Omental fat pad (tissue), 4 donors: ENCODE measurements around the gene ZNF664. TPM values are rescaled to one million over a fixed set of nuclear protein-coding genes. Genes with fewer than 3 reads are reported as not detected.

Experiments
- ATAC-seq: fragments of 150-250 bp; one replicate; pipeline ENCODE4 v1.9.1; 2016; ENCODE audit warnings: mild to moderate bottlenecking, moderate library complexity; ENCODE audit not compliant: low FRiP score
- DNase-seq: peaks from one replicate; pipeline ENCODE4 v3.0.0-alpha.2; 2019; ENCODE audit warnings: low spot score
- total RNA-seq, 4 donors: library from RNA; depleted of rRNA; stranded (reverse); fragments of >200 nt; gene quantifications; one replicate each; pipeline ENCODE4 v1.1.0, GENCODE V29; 2016
- TF ChIP-seq, protein P1 (sequence below), 3 donors: fragments of 450-650 bp; IDR thresholded peaks; one replicate each; pipeline ENCODE4 v1.5.1; 2016 to 2017; ENCODE audit warnings: antibody characterized with exemption in 3 of 3, mild to moderate bottlenecking in 3 of 3, moderate library complexity in 2 of 3

Gene ZNF664
- total RNA-seq, 4 donors from 2014 or later, result 61.8 to 96.0 (median 71.5) TPM

DNA sequence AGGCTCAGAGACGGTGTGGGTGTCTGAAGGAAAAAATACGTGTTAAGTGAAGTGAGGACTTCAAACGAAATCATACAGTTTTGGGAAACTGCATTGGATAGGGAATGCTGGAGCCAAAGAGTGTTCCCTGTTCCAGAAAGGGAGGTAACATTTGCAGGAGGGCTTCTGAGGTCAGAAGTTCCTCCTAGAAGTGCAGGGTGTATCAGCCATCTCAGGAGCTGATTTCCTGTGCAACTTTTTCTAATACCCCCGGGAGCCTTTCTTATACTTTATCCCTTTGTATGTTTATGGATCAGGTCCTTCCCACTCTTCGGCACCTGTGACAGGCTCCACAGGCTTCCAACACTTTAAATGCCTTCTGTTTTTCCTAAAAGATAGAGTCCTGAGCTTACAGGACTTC is 24.9 kb downstream of the ZNF664 start:
- TF ChIP-seq, protein P1, sequence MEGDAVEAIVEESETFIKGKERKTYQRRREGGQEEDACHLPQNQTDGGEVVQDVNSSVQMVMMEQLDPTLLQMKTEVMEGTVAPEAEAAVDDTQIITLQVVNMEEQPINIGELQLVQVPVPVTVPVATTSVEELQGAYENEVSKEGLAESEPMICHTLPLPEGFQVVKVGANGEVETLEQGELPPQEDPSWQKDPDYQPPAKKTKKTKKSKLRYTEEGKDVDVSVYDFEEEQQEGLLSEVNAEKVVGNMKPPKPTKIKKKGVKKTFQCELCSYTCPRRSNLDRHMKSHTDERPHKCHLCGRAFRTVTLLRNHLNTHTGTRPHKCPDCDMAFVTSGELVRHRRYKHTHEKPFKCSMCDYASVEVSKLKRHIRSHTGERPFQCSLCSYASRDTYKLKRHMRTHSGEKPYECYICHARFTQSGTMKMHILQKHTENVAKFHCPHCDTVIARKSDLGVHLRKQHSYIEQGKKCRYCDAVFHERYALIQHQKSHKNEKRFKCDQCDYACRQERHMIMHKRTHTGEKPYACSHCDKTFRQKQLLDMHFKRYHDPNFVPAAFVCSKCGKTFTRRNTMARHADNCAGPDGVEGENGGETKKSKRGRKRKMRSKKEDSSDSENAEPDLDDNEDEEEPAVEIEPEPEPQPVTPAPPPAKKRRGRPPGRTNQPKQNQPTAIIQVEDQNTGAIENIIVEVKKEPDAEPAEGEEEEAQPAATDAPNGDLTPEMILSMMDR (IDR thresholded peaks at IDR 0.05), result no peak
- ATAC-seq (no peak), DNase-seq (no peak)

DNA sequence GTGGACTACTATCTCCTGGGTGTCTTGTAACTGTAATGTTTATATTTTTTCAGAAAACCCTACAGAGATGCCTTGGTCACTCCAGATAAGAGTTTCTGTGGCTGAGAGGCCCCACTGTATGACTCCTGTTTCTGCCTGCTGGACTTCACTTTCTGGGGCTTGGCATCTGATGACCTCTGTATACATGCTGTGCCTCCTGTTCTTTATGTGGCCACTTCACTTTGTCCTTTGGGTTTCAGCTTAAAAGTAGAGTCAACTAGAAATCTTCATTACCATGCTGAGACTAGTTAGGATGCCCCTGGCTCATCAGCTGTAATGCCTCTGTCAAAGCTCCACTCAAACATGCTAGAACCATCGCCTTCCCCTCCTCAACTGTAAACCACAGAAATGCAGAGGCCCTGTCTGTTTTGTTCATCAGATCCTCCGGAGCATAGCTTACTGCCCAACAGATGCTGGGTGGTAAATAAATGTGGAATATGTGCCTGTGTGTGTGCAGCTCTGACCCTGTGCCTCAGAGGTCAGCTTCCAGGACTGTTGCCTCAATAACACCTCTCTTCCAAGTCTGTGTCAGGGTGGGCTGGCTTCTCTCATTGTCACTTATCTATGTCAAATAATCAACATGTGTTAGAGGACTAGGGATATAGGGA is 25.5 kb downstream of the ZNF664 start:
- no peak for DNase-seq
- TF ChIP-seq, protein P1 (IDR thresholded peaks at IDR 0.05), result no peak
- no peak for ATAC-seq

DNA sequence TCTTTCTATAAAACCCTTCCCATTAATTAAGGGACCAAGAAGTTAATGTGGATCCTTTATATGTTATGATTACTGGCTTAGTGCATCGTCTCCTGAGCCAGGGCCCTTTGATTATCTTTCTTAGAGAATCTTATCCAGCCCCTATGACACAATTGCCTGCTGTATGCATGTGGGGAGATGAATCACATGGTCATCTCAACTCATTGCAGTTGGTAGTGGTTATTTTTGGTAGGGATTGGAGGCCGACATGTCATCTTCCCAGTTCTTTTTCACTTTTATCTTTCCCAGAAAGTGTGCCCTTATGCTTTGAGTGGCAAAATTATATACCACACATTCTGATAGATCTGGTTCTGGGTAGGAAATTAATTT is 26.0 kb downstream of the ZNF664 start:
- TF ChIP-seq, protein P1 (IDR thresholded peaks at IDR 0.05), result no peak
- DNase-seq, result no peak
- ATAC-seq, result no peak

DNA sequence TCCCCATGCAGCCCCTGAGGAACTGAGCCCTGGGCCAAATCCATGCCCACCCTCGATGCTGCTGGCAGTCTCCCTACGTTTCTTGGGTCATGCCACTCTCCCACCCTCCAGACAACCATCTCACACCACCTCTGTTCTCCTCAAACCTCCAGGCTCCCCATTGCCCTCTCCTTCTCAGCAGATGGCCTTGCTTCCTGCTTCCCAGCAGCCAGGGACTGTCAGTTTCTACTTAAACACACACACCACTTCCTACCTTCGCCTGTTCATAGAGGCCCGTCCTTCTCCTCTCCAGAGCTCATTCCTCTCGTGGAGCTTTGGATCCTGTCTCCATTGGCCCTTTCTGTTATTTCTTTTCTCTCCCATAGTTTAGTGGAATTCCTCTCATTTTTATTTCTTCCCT is 27.1 kb downstream of the ZNF664 start:
- TF ChIP-seq, protein P1 (IDR thresholded peaks at IDR 0.05), result no peak
- DNase-seq (no peak), ATAC-seq (no peak)

DNA sequence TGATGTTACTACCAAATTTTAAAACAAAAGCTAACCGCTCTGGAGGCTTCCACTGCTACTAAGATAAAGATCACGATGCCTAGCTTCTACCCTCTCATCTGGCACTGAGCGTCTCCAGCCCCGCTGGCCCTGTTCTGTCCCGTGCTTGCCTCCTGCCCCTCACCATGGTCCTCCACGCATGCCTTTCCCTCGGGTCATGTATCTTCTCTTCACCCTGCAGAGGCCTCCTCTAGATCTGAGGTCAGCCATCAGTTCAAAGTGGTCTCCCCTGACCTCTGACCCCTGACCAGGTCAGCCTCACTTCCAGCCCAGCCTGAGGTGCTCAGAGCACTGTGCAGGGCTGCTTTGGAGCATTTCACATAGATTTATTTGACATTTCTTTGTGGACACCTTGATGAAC is 28.3 kb downstream of the ZNF664 start:
- TF ChIP-seq, protein P1 (IDR thresholded peaks at IDR 0.05), result no peak
- DNase-seq (no peak), ATAC-seq (no peak)

DNA sequence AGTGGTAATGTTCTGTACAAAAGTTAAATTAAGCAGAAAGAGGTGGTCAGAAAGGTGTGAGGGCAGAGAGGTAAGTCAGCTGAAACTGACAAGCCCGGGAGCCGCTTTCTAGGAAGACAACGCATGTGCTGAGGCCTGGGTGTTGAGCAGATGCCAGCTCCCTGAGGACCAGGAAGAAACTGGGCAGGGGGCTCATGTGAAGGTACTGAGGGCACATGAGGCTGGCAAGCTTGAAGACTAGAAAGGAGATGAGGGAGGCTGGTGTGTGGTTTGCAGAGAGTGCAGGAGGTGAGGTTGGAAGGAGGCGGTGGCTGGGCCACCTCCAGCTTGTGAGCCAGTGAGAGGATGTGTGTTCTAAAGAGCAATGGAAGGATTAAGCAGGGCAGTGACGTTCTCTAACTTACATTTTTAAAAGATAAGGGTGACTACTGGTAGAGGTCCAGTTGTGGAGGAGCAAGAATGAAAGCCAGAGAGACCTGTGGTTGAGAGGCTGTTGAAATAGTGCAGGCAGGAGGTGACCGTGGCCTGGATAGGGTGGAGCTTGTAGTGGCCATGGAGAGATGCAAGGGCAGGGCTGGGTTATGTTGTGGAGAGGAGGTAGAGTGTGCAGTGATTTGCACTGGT is 29.1 kb downstream of the ZNF664 start:
- DNase-seq (no peak), ATAC-seq (no peak)
- TF ChIP-seq, protein P1 (IDR thresholded peaks at IDR 0.05), result no peak

DNA sequence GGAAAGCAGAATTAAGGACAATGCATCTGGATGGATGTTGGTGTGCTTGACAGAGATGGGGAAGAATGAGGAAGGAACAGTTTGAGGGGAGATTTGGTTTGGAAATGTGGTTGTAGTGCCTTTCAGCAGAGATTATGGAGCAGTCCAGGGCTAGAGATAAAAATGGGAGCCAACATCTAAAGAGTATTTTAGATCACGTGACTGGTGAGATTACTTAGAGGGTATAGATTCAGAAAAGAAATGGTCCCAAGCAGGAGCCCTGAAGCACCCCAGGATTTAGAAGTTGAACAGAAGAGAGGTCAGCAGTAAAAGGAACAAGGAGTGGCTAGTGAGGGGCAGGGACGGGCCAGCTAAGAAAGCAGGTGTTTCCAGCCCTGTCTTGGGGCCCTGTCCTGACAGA is 29.6 kb downstream of the ZNF664 start:
- DNase-seq (no peak), ATAC-seq (no peak)
- TF ChIP-seq, protein P1 (IDR thresholded peaks at IDR 0.05), result no peak
